Stimulated activated CD4-positive, alpha-beta T cell treated with anti-CD3 and anti-CD28 coated beads, Interleukin-15, amount 100 ng/mL, for 1 hour (primary cell): ENCODE data around the gene ITIH1.

Source experiments
- DNase-seq, 2 donors: peaks; one replicate each; pipeline ENCODE4 v3.0.0-alpha.2; 2020; ENCODE audit warnings: low read depth in 1 of 2, low spot score in 1 of 2

ITIH1 gene

DNA sequence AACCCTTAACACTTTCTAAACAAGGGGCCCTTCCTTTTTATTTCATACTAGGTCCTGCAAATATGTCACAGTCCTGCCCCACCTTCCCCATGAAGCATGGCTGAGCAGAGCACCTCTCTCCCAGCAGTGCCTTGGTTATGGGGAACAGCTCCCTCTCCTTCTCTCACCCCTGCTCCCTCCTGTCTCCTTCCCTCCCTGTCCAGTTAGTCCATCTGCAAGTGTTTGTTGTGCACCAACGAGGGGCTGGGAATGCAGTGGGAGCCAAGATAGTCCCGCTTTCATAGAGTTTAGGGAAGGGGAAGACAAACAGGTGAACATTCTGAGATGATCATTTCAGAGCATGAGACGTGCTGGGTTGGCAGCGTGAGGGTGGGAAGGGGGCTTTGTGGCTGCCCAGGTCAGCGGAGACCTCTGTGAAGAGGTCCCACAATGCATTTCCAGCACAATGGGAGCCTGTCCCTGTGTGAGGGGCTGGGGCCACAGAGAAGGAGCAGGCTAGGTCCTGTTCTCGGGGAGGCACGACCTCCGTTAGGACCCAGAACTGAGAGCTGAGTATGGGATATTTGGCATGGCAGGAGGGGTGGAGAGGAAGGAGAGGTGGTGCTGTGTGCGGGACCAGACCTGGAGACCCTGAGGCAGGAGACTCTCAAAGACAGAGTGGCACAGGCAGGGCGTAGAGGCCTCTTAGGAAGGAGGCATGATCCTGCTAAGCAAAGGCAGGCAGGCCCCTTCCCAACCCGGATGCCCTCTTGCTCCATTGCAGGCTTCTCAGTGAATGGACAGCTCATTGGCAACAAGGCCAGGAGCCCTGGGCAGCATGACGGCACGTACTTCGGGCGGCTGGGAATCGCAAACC lies 11.7 kb downstream of the ITIH1 start:
- DNase-seq, result no peak

- no peak for DNase-seq
Measured at GRCh38 chr3:52789746-52790040, 12.3 kb downstream of the ITIH1 start.

DNA sequence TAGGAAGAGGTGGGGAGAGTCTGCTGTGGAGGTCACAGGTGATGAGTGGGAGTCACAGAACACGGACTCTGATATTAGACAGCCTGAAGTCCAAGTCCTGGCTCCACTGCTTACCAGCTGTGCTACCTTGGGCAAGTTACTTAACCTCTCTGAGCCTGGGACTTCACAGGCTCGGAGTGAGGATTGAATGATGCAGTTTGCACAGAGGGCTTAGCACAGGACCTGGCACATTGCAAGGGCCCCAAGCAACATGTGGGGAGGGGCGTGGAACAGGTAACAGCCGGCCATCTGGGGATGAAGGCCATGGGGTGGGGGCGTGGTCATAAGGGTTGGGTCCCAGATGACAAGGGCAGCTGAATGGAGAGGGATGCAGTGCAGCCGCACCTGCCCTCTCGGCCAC lies 12.9 kb downstream of the ITIH1 start:
- no peak for DNase-seq

DNA sequence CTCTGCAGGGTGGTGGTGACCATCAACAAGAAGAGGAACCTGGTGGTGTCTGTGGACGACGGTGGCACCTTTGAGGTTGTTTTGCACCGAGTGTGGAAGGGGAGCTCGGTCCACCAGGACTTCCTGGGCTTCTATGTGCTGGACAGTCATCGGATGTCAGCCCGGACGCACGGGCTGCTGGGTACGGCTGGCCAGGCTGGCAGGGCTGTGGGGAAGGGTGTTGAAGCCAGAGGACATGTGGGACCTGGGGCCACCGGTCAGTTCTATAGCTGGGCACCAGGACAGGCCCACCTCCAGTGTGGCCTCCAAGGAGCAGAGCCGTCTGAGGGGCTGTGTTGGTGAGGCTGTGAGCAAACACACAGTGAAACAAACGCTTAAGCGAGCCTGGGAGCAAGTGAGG lies 13.3 kb downstream of the ITIH1 start:
- no peak for DNase-seq

GRCh38 chr3:52791366-52791765 lies 14.0 kb downstream of the ITIH1 start:
- no peak for DNase-seq

- DNase-seq, result no peak
Measured at GRCh38 chr3:52791928-52792327, 14.5 kb downstream of the ITIH1 start.

DNA sequence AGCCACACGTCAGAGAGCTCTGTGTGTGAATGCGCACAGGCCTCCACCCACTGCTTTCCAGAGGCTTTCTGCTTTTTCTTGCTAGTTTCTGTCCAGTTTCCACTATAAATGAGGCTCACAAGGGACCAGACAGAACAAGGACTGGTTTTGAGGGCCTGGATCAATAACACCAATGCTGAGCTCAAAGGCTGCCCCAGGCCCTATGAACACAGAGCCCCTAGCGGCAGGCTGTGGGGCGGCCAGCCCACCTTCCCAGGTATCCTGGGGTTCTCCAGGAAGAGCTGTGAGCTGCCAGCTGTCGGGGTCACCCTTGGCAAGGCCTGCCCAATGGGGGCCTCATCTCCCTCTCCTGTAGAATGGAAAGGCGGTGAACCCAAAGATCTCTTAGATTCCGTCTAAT lies 15.0 kb downstream of the ITIH1 start:
- no peak for DNase-seq

- DNase-seq, result no peak
Measured at GRCh38 chr3:52792961-52793695, 15.7 kb downstream of the ITIH1 start.

DNA sequence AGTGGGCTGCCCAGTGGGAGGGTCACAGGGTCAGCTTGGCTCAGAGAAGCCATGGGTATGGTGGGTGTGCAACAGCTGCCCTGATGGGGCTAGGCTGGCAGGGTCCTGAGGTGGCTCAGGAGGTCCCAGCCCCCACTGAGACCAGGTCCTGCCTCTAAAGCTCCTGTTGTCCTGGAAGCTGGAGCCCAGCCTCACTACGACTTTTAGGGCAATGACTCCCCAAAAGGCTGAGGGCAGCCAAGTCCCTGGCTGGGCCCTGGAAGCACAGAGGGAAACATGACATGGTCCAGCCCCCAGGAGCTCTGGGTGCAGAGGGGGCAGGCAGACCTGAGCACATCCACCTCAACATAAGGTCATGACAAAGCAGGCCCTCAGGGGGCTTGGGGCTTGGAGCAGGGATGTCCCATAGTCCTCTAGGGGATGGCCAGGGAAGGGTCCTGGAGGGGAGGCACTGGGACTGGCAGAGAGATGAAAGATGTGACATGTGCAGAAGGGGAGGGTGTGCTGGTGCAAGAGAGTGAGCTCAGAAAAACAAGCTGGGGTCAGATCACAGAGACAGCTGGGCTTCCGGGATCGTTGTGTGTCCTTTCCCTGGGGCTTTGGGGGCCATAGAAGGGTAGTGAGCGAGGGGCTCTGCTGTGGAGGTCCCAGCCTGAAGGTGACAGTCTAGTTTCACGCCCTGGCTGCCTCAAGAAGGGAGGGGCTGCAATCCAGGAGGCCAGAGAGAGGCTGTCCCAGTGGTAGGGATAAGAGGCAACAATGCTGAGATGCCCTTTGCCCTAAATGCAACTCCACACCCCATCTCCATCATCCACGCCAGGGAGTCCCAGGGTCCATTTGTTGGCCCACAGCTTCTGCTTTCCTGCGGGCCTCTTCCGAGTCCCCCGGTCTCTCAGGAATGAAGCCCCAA lies 16.6 kb downstream of the ITIH1 start:
- no peak for DNase-seq

DNA sequence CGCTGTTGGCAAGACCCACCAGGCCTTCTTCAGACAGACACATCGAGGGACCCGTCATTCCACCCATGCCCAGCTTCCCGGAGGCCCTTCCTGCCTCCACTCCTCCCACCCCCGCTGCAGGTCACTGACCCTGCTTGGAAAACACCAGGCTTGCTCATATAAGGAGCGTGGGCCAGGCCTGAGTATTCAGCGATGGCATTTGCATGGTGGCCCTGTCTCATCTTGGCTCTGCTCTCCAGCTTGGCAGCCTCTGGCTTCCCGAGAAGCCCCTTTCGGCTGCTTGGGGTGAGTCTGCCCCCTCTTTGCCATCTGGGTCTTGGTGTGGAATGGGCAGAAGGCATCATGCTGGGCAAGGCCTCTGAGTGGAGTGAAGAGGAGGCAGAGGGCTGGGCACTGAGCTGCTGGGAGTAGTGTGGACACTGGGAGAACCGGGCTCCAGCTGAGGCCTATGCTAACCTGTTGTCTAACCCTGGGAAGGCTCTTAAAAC lies 17.3 kb downstream of the ITIH1 start, which contains the start of gene ITIH3:
Gene ITIH3, plus strand, starts transcription at position 185 of the 488 bp plus-strand sequence. Its CDS starts 8 bp downstream, at position 193.
- no peak for DNase-seq

GRCh38 chr3:52795298-52795900 lies 18.0 kb downstream of the ITIH1 start:
- no peak for DNase-seq

- DNase-seq, result no peak
Measured at GRCh38 chr3:52796411-52796810, 19.0 kb downstream of the ITIH1 start.

DNA sequence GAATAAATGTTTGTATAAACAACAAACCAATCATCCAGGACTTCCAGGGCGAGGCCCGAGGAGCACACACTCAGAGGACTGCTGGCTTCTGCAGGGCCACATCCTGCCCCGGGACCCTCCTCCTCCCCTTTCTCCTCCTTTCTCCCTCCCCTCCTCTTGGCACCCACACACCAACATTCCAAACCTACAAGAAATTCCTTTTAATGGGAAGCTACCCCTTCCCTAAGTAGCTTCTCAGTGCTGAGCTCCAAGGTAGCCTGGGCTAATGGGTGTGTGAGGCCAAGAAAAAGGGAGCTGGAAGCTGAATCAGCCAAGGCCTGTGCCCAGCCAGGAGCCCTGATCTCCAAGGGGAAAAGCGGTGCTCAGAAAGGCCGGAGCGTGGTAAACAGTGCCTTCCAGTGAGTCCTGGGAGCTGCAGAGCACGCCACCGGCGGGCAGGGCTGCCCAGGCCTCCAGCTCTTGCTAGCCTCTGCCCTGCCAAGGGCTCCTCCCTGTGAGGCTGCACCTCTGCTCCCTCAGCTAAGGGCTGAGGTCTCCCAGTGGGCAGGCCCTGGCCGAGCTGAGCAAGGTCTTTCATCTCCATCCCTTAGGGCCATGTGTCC lies 21.1 kb downstream of the ITIH1 start:
- no peak for DNase-seq

GRCh38 chr3:52798978-52799476 lies 21.6 kb downstream of the ITIH1 start:
- no peak for DNase-seq

DNA sequence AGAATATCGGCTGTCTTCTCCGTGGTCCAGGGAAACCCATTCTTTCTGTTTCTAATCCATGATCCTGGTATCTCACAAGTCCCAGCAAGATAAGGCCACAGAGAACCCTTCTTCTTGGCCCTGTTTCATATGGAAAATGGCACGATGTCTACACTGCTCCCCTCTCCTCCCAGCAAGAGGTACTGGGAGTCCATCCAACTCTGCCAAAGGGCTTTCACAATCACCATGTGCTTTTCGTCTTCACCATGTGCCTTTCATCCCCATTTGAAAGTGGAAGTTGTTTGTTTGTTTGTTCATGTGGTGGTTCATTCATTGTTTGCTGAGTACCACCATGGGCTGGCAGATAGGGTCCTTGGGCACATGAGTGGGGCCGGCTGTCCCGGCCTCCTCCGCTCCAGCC lies 22.7 kb downstream of the ITIH1 start:
- no peak for DNase-seq

DNA sequence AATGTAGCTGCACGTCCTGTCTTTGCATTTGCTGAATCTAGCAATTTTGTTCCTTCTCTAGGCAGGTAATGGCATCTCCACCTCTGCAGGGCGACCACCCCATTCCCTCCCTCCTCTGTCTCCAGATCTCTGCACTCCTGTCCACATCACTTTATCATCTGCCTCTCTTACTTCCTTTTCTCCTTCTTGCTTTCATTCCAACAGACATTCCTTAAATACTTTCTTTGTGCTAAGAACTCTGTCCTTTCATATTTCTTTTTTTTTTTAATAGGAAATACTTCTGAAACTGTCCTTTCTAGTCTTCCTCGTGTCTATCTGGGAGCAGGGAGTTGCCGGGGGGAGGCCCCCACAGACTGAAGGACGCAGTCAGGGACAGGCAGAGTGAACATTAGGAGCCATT lies 24.4 kb downstream of the ITIH1 start:
- DNase-seq, result no peak

DNA sequence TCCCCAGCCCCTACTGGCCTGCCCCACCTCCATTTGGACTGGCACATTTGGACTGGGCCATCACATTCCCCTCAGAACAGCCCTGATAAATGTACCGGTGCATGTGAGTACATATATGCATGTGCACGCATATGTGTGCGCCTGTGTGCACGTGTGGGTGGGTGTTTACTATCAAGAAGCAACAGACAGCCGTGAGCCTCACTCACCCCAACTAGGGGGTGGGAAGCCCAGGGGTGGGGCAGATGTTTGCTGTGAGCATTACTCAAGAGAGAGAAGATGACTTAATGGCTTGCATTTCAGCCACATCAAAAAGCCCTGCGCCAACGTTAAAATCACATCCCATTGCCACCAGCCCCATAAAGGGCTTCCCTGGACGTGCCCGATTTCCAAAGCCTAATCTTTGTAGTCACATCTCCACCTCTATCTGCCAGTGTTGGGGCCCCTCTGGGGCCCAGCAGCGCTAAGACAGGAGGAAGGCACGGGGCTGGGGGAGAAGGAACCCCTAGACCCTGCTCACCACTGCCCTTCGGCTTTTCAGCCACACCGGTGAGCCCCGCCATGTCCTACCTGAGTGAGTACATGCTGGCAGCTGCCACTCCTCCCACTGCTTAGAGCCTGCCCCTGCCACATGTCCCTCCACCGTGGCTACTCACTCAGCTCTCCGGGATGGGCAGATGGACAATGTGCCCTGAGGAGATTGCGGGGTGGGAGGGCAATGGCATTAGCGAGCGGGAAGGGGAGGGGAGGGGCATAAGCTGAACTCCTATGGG lies 28.1 kb downstream of the ITIH1 start:
- DNase-seq, result no peak

DNA sequence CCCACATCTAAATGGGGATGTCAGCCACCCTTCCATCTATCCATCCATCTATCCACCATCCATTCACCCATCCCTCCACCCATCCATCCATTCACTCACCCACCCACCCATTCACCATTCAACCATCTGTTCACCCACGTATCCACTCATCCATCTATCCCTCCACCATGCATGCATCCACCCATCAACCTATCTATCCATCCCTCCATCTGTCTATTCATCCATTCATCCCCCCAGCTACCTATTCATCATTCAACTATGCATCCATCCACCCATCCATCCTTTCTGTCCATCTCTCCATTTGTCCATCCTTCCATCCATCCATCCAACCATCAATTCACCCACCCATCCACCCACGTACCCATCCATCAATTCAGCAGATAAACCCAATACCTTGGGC lies 31.8 kb downstream of the ITIH1 start:
- DNase-seq, result no peak

DNA sequence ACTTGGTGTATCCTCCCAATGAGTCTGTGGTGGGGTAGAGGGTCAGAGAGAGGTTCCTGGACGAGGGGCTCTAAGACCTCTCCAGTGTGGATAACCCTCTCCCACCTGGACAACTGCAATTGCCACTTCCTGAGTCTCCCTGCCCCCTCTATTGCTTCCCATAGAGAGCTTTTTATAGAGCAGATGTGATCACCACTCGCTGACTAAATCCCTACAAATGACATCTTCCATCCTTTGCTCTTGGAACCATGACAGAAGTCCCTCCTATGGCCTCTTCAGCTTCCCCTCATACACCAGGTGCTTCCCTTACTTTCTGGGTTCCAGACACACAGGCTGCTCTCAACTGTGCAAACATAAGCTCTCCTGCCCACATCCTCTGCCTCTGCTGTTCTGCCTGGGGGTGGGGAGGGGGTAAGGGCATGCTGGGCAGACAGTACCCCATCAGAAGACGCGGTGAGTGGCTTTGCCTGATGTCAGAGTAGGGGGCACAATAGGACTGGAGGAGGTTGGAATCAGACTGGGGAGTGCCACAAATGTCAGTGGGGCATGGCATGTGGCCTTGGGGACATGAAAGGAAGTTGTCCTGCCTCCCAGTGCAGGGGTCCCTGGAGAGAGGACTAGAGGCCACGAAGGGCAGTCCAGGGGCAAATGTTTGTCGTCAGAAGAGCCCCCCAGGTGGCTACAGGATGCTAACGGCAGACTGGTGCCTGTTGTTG lies 32.4 kb downstream of the ITIH1 start:
- no peak for DNase-seq
